OCI-LY1 (cell line): ENCODE data around the gene BCR.

Experiments
- H2AFZ ChIP-seq: fragments of 200-600 bp; sonication (generic), shearing (Covaris generic); 2 replicates; pipeline ENCODE4 v1.6.0; 2014; ENCODE audit warnings: antibody characterized with exemption, mild to moderate bottlenecking, low read length
- H3F3A ChIP-seq: fragments of 200-600 bp; sonication (generic), shearing (Covaris generic); 2 replicates; pipeline ENCODE4 v1.6.0; 2014; ENCODE audit warnings: mild to moderate bottlenecking, antibody characterized with exemption, low read length, moderate library complexity; ENCODE audit not compliant: insufficient read depth
- H3K27ac ChIP-seq: fragments of 200-600 bp; sonication (generic); 2 replicates; pipeline ENCODE4 v1.5.1; 2014; ENCODE audit warnings: low read length, mixed run types, mild to moderate bottlenecking, low read depth; ENCODE audit not compliant: poor library complexity, severe bottlenecking
- H3K27me3 ChIP-seq: fragments of 200-600 bp; sonication (generic); 2 replicates; pipeline ENCODE4 v1.6.0; 2014; ENCODE audit warnings: antibody characterized with exemption, mild to moderate bottlenecking, low read length, moderate library complexity; ENCODE audit not compliant: insufficient read depth
- H3K36me3 ChIP-seq: fragments of 200-600 bp; sonication (generic); 2 replicates; pipeline ENCODE4 v1.6.1; 2014; ENCODE audit warnings: mild to moderate bottlenecking, antibody characterized with exemption, low read length, moderate library complexity, mixed read lengths; ENCODE audit not compliant: insufficient read depth
- H3K4me1 ChIP-seq: fragments of 200-600 bp; sonication (generic); 2 replicates; pipeline ENCODE4 v1.5.1; 2014; ENCODE audit warnings: mild to moderate bottlenecking, low read length, moderate library complexity; ENCODE audit not compliant: insufficient read depth, severe bottlenecking
- H3K4me2 ChIP-seq: fragments of 200-600 bp; sonication (generic), shearing (Covaris generic); 2 replicates; pipeline ENCODE4 v1.6.1; 2014; ENCODE audit warnings: low read length
- H3K4me3 ChIP-seq: fragments of 200-600 bp; sonication (generic); 2 replicates; pipeline ENCODE4 v1.5.1; 2014; ENCODE audit warnings: low read length, low read depth, mild to moderate bottlenecking, mixed read lengths; ENCODE audit not compliant: poor library complexity, severe bottlenecking
- H3K79me2 ChIP-seq: fragments of 200-600 bp; shearing (Covaris generic); 2 replicates; pipeline ENCODE4 v1.6.1; 2016; ENCODE audit warnings: mixed run types, low read length, mixed read lengths; ENCODE audit not compliant: insufficient read depth
- H3K9ac ChIP-seq: fragments of 200-600 bp; sonication (generic), shearing (Covaris generic); 2 replicates; pipeline ENCODE4 v1.6.1; 2014; ENCODE audit warnings: mild to moderate bottlenecking, low read length, mixed read lengths
- H3K9me2 ChIP-seq: fragments of 200-600 bp; sonication (generic), shearing (Covaris generic); 2 replicates; pipeline ENCODE4 v1.6.1; 2014; ENCODE audit warnings: low read depth, mild to moderate bottlenecking, low read length, mixed read lengths
- H3K9me3 ChIP-seq: fragments of 200-600 bp; shearing (Covaris generic); 2 replicates; pipeline ENCODE4 v1.6.1; 2014; ENCODE audit warnings: low read length, mixed read lengths
- H4K20me1 ChIP-seq: fragments of 200-600 bp; sonication (generic), shearing (Covaris generic); 2 replicates; pipeline ENCODE4 v1.6.0; 2016; ENCODE audit warnings: mild to moderate bottlenecking, low read length; ENCODE audit not compliant: insufficient read depth
- CTCF ChIP-seq: fragments of 200-600 bp; sonication (generic), shearing (Covaris generic); IDR thresholded peaks from 2 replicates; pipeline ENCODE4 v1.5.1; 2017; ENCODE audit warnings: mild to moderate bottlenecking, antibody characterized with exemption, low read length, moderate library complexity, mixed read lengths
- EZH2 ChIP-seq: fragments of 200-600 bp; sonication (generic), shearing (Covaris generic); IDR thresholded peaks from 2 replicates; pipeline ENCODE4 v1.8.0; 2017; ENCODE audit warnings: borderline replicate concordance, mixed run types, mild to moderate bottlenecking, antibody characterized with exemption, low read length, moderate library complexity, mixed read lengths

The BCR gene

GRCh38 chr22:23276656-23277582 lies 96.6 kb downstream of the BCR start:
- Histone ChIP-seq H3K27ac (peak overlapping the region; percentile 71), H3K9ac (no peak overlapping the region), H3K4me3 (no peak overlapping the region), H3F3A (no peaks in the 10 kb centered on the region), H3K4me2 (no peak overlapping the region), H3K36me3 (peaks cover 88% of the 10 kb centered on the region), H3K9me2 (no peaks in the 10 kb centered on the region), H2AFZ (no peak overlapping the region), H3K27me3 (no peaks in the 10 kb centered on the region), H3K79me2 (no peaks in the 10 kb centered on the region), H3K9me3 (no peaks in the 10 kb centered on the region), H3K4me1 (peaks cover 29% of the 10 kb centered on the region), H4K20me1 (no peaks in the 10 kb centered on the region)
- TF ChIP-seq EZH2: no peak
- TF ChIP-seq CTCF: no peak

- Histone ChIP-seq H4K20me1 (no peaks in the 10 kb centered on the region), H3K36me3 (peaks cover 88% of the 10 kb centered on the region), H3K4me3 (no peak overlapping the region), H3K79me2 (no peaks in the 10 kb centered on the region), H3K9me2 (no peaks in the 10 kb centered on the region), H3K9ac (no peak overlapping the region), H3K4me1 (peaks cover 29% of the 10 kb centered on the region), H2AFZ (no peak overlapping the region), H3K4me2 (no peak overlapping the region), H3F3A (no peaks in the 10 kb centered on the region), H3K27me3 (no peaks in the 10 kb centered on the region), H3K27ac (peak overlapping the region; percentile 71), H3K9me3 (no peaks in the 10 kb centered on the region)
- TF ChIP-seq CTCF: no peak
- TF ChIP-seq EZH2: no peak
These were observed 97.4 kb downstream of the BCR start for GRCh38 chr22:23277583-23278295.

GRCh38 chr22:23278883-23279675 lies 98.8 kb downstream of the BCR start:
- H3K4me2 ChIP-seq: no peak overlapping the region
- no peaks in the 10 kb centered on the region for H3K79me2 ChIP-seq
- no peaks in the 10 kb centered on the region for H4K20me1 ChIP-seq
- peaks cover 88% of the 10 kb centered on the region for H3K36me3 ChIP-seq
- no peak overlapping the region for H3K4me3 ChIP-seq
- no peaks in the 10 kb centered on the region for H3K27me3 ChIP-seq
- H3K9me2 ChIP-seq: no peaks in the 10 kb centered on the region
- TF ChIP-seq EZH2: no peak
- no peak for TF ChIP-seq CTCF
- peaks cover 29% of the 10 kb centered on the region for H3K4me1 ChIP-seq
- H3F3A ChIP-seq: no peaks in the 10 kb centered on the region
- H3K9me3 ChIP-seq: no peaks in the 10 kb centered on the region
- H3K9ac ChIP-seq: no peak overlapping the region
- H2AFZ ChIP-seq: no peak overlapping the region
- H3K27ac ChIP-seq: peak overlapping the region; percentile 87
